HL-60 (cell line): ENCODE results near the gene MINDY1.
A peak's percentile ranks its signal among the peaks of the same experiment; 100 is the strongest.

Source experiments
- DNase-seq, 2 experiments: peaks; one replicate each; pipeline ENCODE4 v3.0.0-alpha.2; 2010 to 2020; ENCODE audit warnings: low read depth in 1 of 2, low spot score in 1 of 2
- H3K27ac ChIP-seq: fragments of 250-450 bp; sonication (Bioruptor Pico); replicated peaks from 2 replicates; pipeline ENCODE4 v1.5.1; 2020; ENCODE audit warnings: mild to moderate bottlenecking, moderate library complexity
- H3K27me3 ChIP-seq: fragments of 250-450 bp; sonication (Bioruptor Pico); 2 replicates; pipeline ENCODE4 v1.5.1; 2021; ENCODE audit warnings: mild to moderate bottlenecking, moderate library complexity; ENCODE audit not compliant: insufficient read depth, poor library complexity, severe bottlenecking
- H3K4me3 ChIP-seq: replicated peaks from 2 replicates; pipeline ENCODE4 v1.5.1; 2011; ENCODE audit warnings: mild to moderate bottlenecking, control low read depth, low read length; ENCODE audit not compliant: insufficient read depth
- GABPA ChIP-seq: IDR thresholded peaks from 2 replicates; pipeline ENCODE4 v1.6.1; 2012; ENCODE audit warnings: low read depth
- POLR2AphosphoS5 ChIP-seq: IDR thresholded peaks from 2 replicates; pipeline ENCODE4 v1.6.1; 2012; ENCODE audit warnings: low read depth
- REST ChIP-seq: IDR thresholded peaks from 2 replicates; pipeline ENCODE4 v1.6.1; 2012; ENCODE audit warnings: low read depth; ENCODE audit not compliant: insufficient replicate concordance
- SPI1 ChIP-seq: IDR thresholded peaks from 2 replicates; pipeline ENCODE4 v1.6.1; 2012; ENCODE audit warnings: low read depth, mild to moderate bottlenecking, borderline replicate concordance
- TF ChIP-seq, protein P1 (sequence below): IDR thresholded peaks from one replicate; pipeline ENCODE4 v1.5.1; 2011; ENCODE audit warnings: low read length, control low read depth, inconsistent platforms; ENCODE audit not compliant: insufficient read depth

Gene MINDY1

DNA sequence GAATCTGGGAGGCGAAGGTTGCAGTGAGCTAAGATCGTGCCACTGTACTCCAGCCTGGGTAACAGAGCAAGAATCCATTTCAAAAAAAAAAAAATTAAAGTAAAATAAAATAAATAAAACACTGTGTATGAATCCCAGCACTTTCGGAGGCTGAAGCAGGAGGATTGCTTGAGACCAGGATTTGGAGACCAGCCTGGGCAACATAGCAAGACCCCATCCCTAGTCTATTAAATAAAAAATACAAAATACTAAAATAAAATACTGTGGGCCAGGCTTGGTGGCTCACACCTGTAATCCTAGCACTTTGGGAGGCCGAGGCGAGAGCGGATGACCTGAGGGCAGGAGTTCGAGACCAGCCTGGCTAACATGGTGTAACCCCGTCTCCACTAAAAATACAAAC is 25.5 kb upstream of the MINDY1 start:
- Histone ChIP-seq H3K27me3 (no peaks in the 10 kb centered on the region), H3K4me3 (no peak overlapping the region), H3K27ac (no peak overlapping the region)
- no peak for DNase-seq
- TF ChIP-seq SPI1, result no peak

GRCh38 chr1:151026460-151026859 is 19.8 kb upstream of the MINDY1 start:
- DNase-seq, result no peak
- Histone ChIP-seq H3K4me3 (no peak overlapping the region), H3K27ac (no peak overlapping the region), H3K27me3 (no peaks in the 10 kb centered on the region)
- TF ChIP-seq GABPA, result no peak
- TF ChIP-seq POLR2AphosphoS5, result no peak
- TF ChIP-seq, protein P1, sequence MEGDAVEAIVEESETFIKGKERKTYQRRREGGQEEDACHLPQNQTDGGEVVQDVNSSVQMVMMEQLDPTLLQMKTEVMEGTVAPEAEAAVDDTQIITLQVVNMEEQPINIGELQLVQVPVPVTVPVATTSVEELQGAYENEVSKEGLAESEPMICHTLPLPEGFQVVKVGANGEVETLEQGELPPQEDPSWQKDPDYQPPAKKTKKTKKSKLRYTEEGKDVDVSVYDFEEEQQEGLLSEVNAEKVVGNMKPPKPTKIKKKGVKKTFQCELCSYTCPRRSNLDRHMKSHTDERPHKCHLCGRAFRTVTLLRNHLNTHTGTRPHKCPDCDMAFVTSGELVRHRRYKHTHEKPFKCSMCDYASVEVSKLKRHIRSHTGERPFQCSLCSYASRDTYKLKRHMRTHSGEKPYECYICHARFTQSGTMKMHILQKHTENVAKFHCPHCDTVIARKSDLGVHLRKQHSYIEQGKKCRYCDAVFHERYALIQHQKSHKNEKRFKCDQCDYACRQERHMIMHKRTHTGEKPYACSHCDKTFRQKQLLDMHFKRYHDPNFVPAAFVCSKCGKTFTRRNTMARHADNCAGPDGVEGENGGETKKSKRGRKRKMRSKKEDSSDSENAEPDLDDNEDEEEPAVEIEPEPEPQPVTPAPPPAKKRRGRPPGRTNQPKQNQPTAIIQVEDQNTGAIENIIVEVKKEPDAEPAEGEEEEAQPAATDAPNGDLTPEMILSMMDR, result no peak
- no peak for TF ChIP-seq REST
- TF ChIP-seq SPI1, result no peak

- peak in 1 of 2 experiments; percentile 86 for DNase-seq
- no peak overlapping the region for H3K27ac ChIP-seq
- H3K27me3 ChIP-seq, result no peaks in the 10 kb centered on the region
- no peak overlapping the region for H3K4me3 ChIP-seq
- no peak for TF ChIP-seq GABPA
- no peak for TF ChIP-seq POLR2AphosphoS5
- no peak for TF ChIP-seq SPI1
- TF ChIP-seq, protein P1, result peak; percentile 92
- no peak for TF ChIP-seq REST
Measured at GRCh38 chr1:151024540-151025146, 17.9 kb upstream of the MINDY1 start.

GRCh38 chr1:151013518-151013917 is 6.8 kb upstream of the MINDY1 start:
- DNase-seq, result no peak
- TF ChIP-seq, protein P1, result no peak
- TF ChIP-seq POLR2AphosphoS5, result no peak
- TF ChIP-seq REST, result no peak
- TF ChIP-seq GABPA, result no peak
- no peak for TF ChIP-seq SPI1
- H3K27ac ChIP-seq, result no peak overlapping the region
- H3K4me3 ChIP-seq, result no peak overlapping the region
- no peaks in the 10 kb centered on the region for H3K27me3 ChIP-seq
